SHP77 treated with DMSO at 0.1 percent for 48 hours (cell line): ENCODE results near the gene PRKCZ.

Experiments used
- DNase-seq: peaks from one replicate; lab custom pipeline; 2025; lab: John Stamatoyannopoulos, UW

Gene PRKCZ

GRCh38 chr1:2179283-2180013 lies 129.2 kb downstream of the PRKCZ start:
- no peak for DNase-seq

GRCh38 chr1:2180297-2181245 lies 130.4 kb downstream of the PRKCZ start:
- no peak for DNase-seq

GRCh38 chr1:2181271-2181670 lies 131.1 kb downstream of the PRKCZ start:
- DNase-seq, result no peak

- DNase-seq, result no peak
Measured at GRCh38 chr1:2181752-2182151, 131.5 kb downstream of the PRKCZ start.

- DNase-seq, result no peak
Measured at GRCh38 chr1:2182376-2182775, 132.2 kb downstream of the PRKCZ start.

GRCh38 chr1:2183937-2184334 lies 133.7 kb downstream of the PRKCZ start:
- DNase-seq, result no peak

- DNase-seq, result no peak
Measured at GRCh38 chr1:2184531-2184930, 134.3 kb downstream of the PRKCZ start.

GRCh38 chr1:2184934-2185333 lies 134.7 kb downstream of the PRKCZ start:
- DNase-seq, result no peak

- DNase-seq, result no peak
Measured at GRCh38 chr1:2185880-2186855, 136.0 kb downstream of the PRKCZ start.

GRCh38 chr1:2186901-2187300 lies 136.7 kb downstream of the PRKCZ start:
- DNase-seq, result no peak

GRCh38 chr1:2187619-2188018 lies 137.4 kb downstream of the PRKCZ start:
- no peak for DNase-seq

GRCh38 chr1:2188336-2188735 lies 138.1 kb downstream of the PRKCZ start:
- DNase-seq, result no peak

- DNase-seq, result peak; percentile 89
Measured at GRCh38 chr1:2189459-2190425, 139.5 kb downstream of the PRKCZ start.

- DNase-seq, result no peak
Measured at GRCh38 chr1:2190491-2190976, 140.3 kb downstream of the PRKCZ start.

GRCh38 chr1:2192031-2192995 lies 142.1 kb downstream of the PRKCZ start:
- no peak for DNase-seq

- DNase-seq, result no peak
Measured at GRCh38 chr1:2193514-2194281, 143.5 kb downstream of the PRKCZ start.

GRCh38 chr1:2194319-2194897 lies 144.2 kb downstream of the PRKCZ start, which contains the start of gene FAAP20:
TSS of gene FAAP20 (minus strand) at chr1:2194772. CDS start at chr1:2194749, 23 bp downstream.
- no peak for DNase-seq
